ENCODE data around the gene ARHGAP30.
"Not testable (repeated sequence)": the region's sequence is repeated elsewhere in the genome, so short reads cannot be mapped to it uniquely, and the experiment has no call there.

ARHGAP30 gene

GRCh38 chr1:161069731-161070270 is at the start of gene ARHGAP30:
Gene ARHGAP30 (minus strand): TSS chr1:161069891. CDS start chr1:161069624, 267 bp downstream.
- FAIRE-seq, result no peak

- no peak for FAIRE-seq
Measured at GRCh38 chr1:161117759-161118581, 48.3 kb upstream of the ARHGAP30 start, which contains the start of the genes NIT1 and PFDN2. Gene NIT1 (plus strand): TSS chr1:161118105. CDS start chr1:161118177, 72 bp downstream. Gene PFDN2 (minus strand): TSS chr1:161118037. CDS start chr1:161118026, 11 bp downstream.

GRCh38 chr1:161115961-161116360 is 46.3 kb upstream of the ARHGAP30 start:
- not testable (repeated sequence) for FAIRE-seq

- FAIRE-seq, result no peak
Measured at GRCh38 chr1:161115132-161115711, 45.5 kb upstream of the ARHGAP30 start.

- FAIRE-seq, result no peak
Measured at GRCh38 chr1:161114556-161114955, 44.9 kb upstream of the ARHGAP30 start.

GRCh38 chr1:161113915-161114314 is 44.2 kb upstream of the ARHGAP30 start:
- FAIRE-seq, result no peak

- no peak for FAIRE-seq
Measured at GRCh38 chr1:161111527-161111926, 41.8 kb upstream of the ARHGAP30 start.

GRCh38 chr1:161111117-161111516 is 41.4 kb upstream of the ARHGAP30 start:
- no peak for FAIRE-seq

- FAIRE-seq, result no peak
Measured at GRCh38 chr1:161106431-161106830, 36.7 kb upstream of the ARHGAP30 start.

GRCh38 chr1:161100556-161100955 is 30.9 kb upstream of the ARHGAP30 start:
- no peak for FAIRE-seq

- no peak for FAIRE-seq
Measured at GRCh38 chr1:161099090-161099802, 29.6 kb upstream of the ARHGAP30 start.

- peak; percentile 60 for FAIRE-seq
Measured at GRCh38 chr1:161098210-161099068, 28.7 kb upstream of the ARHGAP30 start, which contains the start of gene KLHDC9. Gene KLHDC9 (plus strand): TSS chr1:161098361. CDS start chr1:161098536, 175 bp downstream.

GRCh38 chr1:161096530-161096929 is 26.8 kb upstream of the ARHGAP30 start:
- FAIRE-seq, result no peak

- no peak for FAIRE-seq
Measured at GRCh38 chr1:161096015-161096414, 26.3 kb upstream of the ARHGAP30 start.

GRCh38 chr1:161095230-161095629 is 25.5 kb upstream of the ARHGAP30 start:
- no peak for FAIRE-seq

GRCh38 chr1:161094481-161094880 is 24.8 kb upstream of the ARHGAP30 start:
- FAIRE-seq, result no peak

- no peak for FAIRE-seq
Measured at GRCh38 chr1:161092621-161093028, 22.9 kb upstream of the ARHGAP30 start.

- no peak for FAIRE-seq
Measured at GRCh38 chr1:161091796-161092507, 22.3 kb upstream of the ARHGAP30 start.

GRCh38 chr1:161091093-161091492 is 21.4 kb upstream of the ARHGAP30 start:
- FAIRE-seq, result no peak

- no peak for FAIRE-seq
Measured at GRCh38 chr1:161090617-161091016, 20.9 kb upstream of the ARHGAP30 start.

GRCh38 chr1:161089938-161090337 is 20.2 kb upstream of the ARHGAP30 start:
- no peak for FAIRE-seq

All from islet of Langerhans (tissue), 1 donor.